GM19328 (cell line): ENCODE measurements around the gene PIF1.
A peak's percentile ranks its signal among the peaks of the same experiment; 100 is the strongest.

ENCODE experiments used
- ATAC-seq: cut with Tn5 transposase; IDR thresholded peaks from one replicate; pipeline ENCODE4 v1.9.1; 2021; ENCODE audit warnings: mild to moderate bottlenecking, moderate library complexity; ENCODE audit not compliant: unreplicated experiment

PIF1 gene

DNA sequence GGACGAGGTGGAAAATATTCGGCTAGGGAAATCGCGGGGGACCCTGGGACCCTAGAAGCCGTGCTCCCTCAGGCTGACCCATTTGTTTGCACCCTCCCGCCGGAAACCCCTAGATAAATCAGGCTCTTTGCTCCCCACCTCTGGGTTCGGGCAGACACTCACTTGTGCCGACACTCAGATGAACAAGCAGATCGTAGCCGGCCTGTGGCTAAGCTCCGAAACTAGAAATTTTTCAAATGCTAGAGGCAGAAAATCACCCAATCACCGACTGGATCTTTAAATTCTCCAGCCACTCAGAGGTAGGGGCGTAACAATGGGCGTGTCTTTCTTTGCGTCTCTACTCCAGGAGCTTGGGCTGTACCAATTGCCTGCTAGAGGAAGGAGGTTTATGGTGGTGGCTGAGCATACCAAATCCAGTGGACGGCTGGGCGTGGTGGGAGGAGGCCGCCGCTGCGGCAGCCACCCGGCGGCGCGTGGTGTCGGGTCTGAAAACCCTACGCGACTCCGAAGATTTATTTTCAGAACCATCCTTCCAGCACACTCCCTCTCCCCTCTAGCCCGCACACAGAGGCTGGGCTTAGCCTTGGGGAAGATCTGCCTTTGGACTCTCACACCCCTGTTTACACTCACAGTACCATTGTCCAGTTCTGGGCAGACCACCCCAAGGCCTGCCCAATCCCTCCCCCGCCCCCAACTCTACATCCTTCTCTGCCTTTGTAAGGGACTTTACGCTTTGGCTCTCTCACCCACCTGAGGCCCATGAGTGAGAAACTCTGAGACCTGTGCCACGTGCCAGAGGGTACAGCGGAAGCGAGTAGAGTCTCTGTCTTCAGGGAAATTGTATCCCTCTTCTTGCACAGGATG is at the start of gene PIF1:
Gene PIF1, minus strand, starts transcription at position 217 of the 864 bp plus-strand sequence. CDS start 1,312 bp downstream, outside the sequence.
- peak; percentile 71 for ATAC-seq

- ATAC-seq: no peak
Measured at GRCh38 chr15:64870353-64870752, 44.9 kb upstream of the PIF1 start.

DNA sequence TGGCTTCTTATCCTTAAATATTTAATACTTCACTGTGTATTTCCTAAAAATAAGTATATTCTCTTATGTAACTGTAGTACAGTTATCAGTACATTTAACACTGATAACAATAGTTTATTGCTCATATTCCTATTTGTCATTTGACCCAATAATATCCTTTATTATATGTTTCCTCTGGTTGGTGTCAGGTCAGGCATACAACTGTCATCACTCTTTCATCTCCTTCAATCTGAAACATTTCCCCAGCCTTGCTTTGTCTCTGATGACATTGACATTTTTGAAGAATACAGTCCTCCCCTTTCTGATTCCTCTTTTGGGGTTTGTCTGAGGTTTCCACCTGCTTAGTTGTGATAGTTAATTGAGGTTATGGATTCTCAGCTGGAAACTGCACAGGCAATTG is 44.1 kb upstream of the PIF1 start:
- ATAC-seq: no peak

DNA sequence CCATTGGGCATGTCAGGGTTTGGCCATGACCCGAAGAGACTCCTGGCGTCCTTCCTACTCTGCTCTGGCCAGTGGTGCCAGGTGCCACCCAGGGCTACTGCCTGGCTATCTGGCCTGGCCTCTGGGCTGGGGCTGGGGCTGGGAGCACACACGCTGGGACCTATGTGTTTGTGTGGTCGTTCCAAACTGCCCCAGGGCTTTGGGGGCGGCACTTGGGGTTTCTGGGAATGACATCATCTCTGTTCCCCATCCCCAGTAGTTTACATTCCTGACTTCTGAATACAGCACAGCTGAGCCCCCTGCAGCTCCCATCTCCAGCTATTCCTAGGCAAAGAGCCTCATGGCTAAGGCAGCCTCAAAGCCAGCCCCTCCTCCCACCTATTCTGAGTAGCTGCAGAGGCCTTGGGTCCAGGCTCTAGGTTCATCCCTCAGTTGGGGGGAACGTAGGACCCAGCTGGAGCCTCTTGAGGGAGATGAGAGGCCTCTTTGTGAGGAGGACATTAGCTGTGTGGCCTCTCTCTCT is 40.6 kb upstream of the PIF1 start:
- ATAC-seq: no peak

GRCh38 chr15:64865126-64865997 is 39.9 kb upstream of the PIF1 start:
- no peak for ATAC-seq

DNA sequence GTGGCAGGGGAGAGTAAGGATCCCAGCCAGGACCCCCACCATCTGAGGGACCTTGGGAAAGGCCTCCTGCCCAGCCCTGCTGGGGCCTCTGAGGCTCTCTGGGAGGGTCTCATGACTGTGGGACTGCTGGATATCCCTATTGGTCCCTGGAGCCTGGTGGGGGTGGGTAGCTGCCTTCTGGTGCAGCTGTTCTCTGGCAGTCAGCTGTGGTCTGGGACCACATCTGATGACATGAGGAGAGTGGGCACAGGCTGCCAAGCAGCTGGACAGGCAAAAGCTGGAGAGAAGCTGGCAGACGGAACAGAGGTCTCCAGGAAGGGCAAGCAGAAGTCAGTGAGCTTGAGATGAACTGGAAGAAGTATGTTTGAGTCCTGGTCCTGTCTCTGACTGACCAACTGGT is 38.6 kb upstream of the PIF1 start:
- ATAC-seq: no peak

GRCh38 chr15:64862408-64862807 is 37.0 kb upstream of the PIF1 start:
- no peak for ATAC-seq

GRCh38 chr15:64861960-64862359 is 36.5 kb upstream of the PIF1 start:
- no peak for ATAC-seq

DNA sequence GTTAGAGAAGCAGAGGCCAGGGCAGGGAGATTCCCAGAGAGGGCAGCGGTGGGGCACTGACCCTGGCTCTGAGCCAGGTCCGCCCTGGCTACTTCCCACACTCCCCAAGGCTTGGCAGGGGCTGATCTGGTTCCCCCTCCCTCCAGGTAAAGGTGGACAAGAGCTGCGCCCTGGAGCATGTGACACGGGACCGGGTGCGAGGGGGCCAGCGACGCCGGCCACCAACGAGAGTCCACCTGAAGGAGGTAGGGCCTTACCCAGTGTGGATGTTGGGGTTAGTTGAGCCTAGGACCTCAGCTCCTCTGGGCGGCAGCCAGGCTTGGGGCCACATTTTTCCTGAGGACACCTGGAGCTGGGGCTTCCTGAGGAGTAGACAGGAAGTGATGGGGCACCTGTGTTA is 35.9 kb upstream of the PIF1 start:
- ATAC-seq: no peak

DNA sequence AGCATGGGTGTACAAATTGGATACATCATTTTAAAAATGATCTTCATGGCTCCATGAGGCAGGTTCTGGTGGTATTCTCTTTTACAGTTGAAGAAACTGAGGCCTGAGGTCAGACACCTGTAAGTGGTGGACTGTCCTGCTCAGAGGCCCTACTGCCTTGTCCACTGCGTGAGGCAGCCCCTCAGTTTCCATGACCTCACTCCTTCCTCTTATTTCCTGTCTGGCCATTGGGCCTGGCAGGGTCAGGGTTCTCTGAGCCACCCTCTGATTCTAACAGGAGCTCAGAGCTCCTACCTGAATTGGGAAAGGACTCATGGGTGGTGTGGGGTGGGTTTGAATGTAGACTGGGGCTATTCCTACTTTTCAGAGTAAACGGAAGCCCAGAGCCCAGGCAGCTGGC is 33.8 kb upstream of the PIF1 start:
- no peak for ATAC-seq

DNA sequence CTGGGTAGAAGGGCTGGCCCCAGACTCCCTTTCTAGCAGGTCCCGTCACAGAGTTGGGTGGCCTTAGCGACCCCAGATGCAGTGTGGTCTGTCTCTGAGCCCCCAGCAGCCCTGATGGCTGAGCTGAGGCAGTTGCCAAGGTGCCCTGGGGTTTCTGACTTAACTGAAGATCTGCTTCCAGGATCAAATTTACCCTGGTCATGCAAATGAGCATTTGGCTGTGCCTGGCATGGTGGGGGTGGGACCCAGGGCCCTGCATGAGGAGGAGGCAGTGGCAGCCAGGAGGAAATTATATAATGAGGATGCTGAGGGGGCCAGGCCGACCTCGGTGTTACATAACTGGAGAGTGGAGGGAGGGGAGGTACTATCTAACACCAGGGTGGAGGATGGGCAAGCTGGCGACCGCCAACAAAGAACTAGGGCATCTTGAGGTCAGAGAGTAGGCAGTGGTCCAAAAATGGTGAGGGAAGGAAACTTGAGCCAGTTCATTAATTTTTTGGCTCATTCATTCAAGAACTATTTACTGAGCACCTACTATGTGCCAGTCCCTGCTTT is 32.7 kb upstream of the PIF1 start:
- no peak for ATAC-seq

- no peak for ATAC-seq
Measured at GRCh38 chr15:64857421-64857820, 32.0 kb upstream of the PIF1 start.

DNA sequence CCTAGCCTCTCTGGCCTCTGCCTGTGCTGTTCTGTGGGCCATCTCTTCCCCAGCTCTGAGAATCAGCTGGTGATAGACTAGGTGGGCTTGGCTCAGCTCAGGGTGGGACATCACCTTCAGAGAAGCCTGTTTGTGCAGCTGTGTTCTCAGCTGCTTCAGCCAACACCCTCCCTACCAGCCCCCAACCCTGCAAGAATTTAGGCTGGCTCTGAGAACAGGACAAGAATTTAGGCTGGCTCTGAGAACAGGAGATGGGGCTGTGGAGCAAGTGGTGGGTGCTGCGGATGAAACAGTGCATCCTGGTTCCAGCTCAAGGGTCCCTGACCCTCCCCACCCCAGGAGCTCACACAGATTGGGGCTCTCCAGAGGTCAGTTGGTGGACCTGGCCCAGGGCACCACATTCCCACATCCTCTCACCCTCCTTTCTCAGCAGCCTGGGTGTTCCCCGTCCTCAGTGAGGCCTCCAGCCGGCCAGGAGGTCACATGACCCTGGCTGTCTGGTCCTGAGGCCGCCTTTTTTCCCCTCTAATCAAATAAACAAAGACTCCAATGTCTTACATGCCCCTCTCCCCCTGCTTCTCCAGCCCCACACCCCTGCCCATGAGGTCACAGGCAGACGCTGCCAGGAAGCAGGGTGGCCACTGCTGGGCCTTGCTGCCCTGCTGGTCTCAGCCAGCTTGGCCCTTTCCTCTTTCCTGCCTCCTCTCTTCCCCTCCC is 31.1 kb upstream of the PIF1 start:
- ATAC-seq: no peak

DNA sequence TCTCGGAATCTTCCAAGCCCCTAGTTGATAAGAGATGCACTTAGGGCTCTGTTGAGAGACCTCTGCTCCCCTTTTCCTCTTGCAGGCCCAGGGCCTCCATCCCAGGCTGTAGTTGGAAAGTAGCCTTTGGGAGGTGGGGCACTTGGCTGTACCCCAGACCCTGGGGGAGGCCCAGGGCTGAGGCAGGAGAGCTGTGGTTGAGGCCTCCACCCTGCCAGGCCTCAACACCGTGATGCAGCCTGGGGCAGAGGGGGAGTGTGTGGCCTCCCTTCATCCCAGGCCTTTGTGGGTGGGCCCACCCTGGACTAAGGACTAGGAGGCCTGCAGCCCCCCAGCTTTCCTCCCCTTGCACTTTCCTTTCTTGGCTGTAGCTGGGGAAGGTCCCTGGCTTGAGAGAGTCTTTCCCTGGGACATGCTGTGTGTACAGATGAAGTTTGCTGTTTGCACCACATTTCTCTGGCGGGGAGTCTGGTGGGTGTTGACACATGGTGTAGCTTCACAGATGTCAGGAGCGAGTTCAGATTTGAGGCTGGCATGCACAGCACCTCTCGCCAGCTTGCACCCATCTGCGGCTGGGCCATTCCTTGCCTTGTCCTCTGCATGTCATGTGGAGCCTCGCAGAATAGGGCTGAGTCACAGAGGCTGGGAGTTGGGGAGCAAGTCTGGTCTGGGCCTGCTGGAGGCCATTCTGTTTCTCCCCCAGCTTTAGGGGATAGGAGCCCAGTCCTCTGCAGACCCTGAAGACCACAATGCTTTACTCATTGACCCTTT is 29.9 kb upstream of the PIF1 start:
- ATAC-seq: no peak

- ATAC-seq: no peak
Measured at GRCh38 chr15:64854526-64854925, 29.1 kb upstream of the PIF1 start.

DNA sequence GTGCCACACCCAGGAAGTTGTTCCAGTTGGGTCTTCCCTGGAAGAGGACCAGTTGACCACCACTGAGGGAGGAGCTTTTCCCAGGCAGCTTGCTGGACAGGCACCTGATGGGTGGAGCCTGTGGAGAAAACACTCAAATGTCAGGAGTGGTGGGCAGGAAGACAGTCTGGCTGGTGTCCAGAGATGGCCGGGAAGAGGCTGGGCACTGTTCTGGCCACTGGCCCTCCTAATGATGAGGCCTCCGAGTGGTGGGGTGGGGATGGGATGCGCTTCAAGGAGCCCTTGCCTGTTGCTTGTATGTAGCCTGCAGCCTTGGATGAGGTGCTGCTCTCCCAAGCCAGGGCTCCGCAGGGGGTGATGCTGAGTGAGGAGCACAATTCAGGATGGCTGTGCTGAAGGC is 28.6 kb upstream of the PIF1 start:
- ATAC-seq: no peak

GRCh38 chr15:64851503-64851840 is 26.0 kb upstream of the PIF1 start:
- no peak for ATAC-seq

DNA sequence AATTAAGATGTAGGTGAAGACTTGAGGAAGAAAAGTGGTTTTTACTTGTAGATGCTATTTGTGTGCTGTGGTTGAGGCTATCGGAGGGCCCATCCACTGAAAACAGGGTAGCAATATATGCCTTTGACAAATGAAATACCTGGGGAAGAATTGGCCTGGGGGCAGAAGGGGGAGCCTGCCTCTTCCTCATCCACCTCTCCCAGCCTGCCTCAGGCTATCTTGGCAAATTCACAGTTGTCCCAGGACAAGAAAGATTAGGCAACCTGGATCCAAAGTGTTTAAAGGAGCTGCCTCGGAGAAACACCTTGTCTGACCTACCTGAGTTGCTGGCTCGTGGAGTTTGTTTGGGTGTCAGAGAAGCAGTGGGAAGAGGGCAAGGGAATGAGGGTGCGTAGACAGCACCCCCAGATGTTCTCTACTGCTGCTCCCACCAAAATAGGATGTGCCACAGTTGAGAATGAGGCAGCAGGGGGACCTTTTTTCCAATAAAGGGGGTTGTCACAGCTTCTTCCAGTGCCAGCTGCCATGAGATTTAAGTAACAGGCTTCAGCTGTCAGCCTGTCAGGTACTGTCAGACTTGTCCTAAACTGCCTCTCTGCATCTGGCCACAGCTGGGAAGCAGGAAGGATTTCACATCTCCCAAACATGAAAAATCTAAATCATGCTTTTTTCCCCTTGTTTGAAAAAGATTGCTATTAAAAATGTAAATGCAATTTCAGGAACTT is 25.5 kb upstream of the PIF1 start:
- no peak for ATAC-seq

DNA sequence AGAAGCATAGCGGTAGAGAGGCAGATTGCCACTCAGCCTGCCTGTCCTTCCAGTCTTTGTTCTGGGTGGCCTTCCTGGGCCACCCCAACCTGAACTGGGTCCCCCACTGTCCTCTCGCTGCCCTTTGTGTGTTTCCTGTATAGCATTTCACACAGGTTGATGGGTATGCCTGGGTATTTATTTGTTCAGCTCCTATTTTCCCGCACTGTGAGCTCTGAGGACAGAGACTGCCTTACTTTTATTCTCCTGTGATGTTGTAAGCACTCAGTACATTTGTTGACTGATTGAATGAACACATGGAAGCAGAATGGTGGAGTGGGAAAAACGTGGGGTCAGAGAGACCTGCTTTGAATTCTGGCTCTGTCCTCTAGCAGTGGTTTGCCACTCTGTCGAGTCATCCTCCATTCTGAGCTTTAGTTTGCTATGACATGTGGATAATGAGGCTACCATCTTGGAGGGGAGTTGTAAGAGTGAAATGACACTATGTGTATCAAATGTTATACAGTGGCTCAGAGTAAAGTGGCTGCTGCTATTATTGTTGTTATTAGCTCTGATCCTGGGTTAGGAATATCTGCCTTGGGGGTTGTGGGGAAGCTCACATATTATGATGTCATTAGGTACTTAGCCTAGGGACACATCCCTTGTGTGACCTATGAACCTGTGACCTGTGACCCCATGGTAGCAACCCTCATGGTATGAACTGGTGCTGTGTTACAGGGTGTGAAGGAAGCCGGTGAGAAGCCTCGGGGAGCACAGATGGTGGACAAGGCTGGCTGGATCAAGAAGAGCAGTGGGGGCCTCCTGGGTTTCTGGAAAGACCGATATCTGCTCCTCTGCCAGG is 22.6 kb upstream of the PIF1 start:
- no peak for ATAC-seq
